Measurements from ENCODE around the gene MYCBP. TPM values are rescaled to one million over a fixed set of nuclear protein-coding genes. Genes with fewer than 3 reads are reported as not detected.

MYCBP gene
- total RNA-seq, 6 donors from 2014 or later, result 2.8 to 23.7 (median 12.9) TPM

GRCh38 chr1:38829368-38829767 is 43.8 kb downstream of the MYCBP start:
- no peaks in the 10 kb centered on the region for H3K9me3 ChIP-seq
- H3K36me3 ChIP-seq, result no peaks in the 10 kb centered on the region
- no peak overlapping the region for H3K4me3 ChIP-seq
- WGBS, 2 donors, result 30 to 42% methylated on average over 1 of the region's 1 CpG
- no peak overlapping the region for H3K27ac ChIP-seq
- no peak for DNase-seq
- no peak for ATAC-seq (ENCODE audit: low FRiP score in 2 of 2)
- TF ChIP-seq EP300 (IDR thresholded peaks at IDR 0.05) (no peak), POLR2AphosphoS5 (IDR thresholded peaks at IDR 0.05) (no peak), CTCF (IDR thresholded peaks at IDR 0.05) (no peak), POLR2A (IDR thresholded peaks at IDR 0.05) (no peak)
- no peaks in the 10 kb centered on the region for H3K27me3 ChIP-seq
- no peaks in the 10 kb centered on the region for H3K4me1 ChIP-seq

GRCh38 chr1:38827318-38827717 is 45.8 kb downstream of the MYCBP start:
- 64 to 80% methylated on average over 2 of the region's 2 CpGs for WGBS, 2 donors
- no peaks in the 10 kb centered on the region for H3K9me3 ChIP-seq
- ATAC-seq (ENCODE audit: low FRiP score in 2 of 2), result no peak

GRCh38 chr1:38826886-38827285 is 46.3 kb downstream of the MYCBP start:
- H3K4me3 ChIP-seq, result no peak overlapping the region
- H3K27ac ChIP-seq, result no peak overlapping the region
- H3K27me3 ChIP-seq, result no peaks in the 10 kb centered on the region
- no peaks in the 10 kb centered on the region for H3K9me3 ChIP-seq
- ATAC-seq (ENCODE audit: low FRiP score in 2 of 2) (no peak), DNase-seq (no peak)
- H3K4me1 ChIP-seq, result no peaks in the 10 kb centered on the region
- H3K36me3 ChIP-seq, result no peaks in the 10 kb centered on the region
- TF ChIP-seq EP300 (IDR thresholded peaks at IDR 0.05), result no peak
- no peak for TF ChIP-seq POLR2AphosphoS5 (IDR thresholded peaks at IDR 0.05)
- TF ChIP-seq POLR2A (IDR thresholded peaks at IDR 0.05), result no peak
- TF ChIP-seq CTCF (IDR thresholded peaks at IDR 0.05), result no peak

More at GRCh38 chr1:38827318-38827717, 45.8 kb downstream of the MYCBP start:
- H3K36me3 ChIP-seq, result no peaks in the 10 kb centered on the region
- no peak overlapping the region for H3K27ac ChIP-seq
- H3K27me3 ChIP-seq, result no peaks in the 10 kb centered on the region
- H3K4me1 ChIP-seq, result no peaks in the 10 kb centered on the region
- H3K4me3 ChIP-seq, result no peak overlapping the region
- DNase-seq, result no peak
- TF ChIP-seq CTCF (IDR thresholded peaks at IDR 0.05) (no peak), EP300 (IDR thresholded peaks at IDR 0.05) (no peak), POLR2A (IDR thresholded peaks at IDR 0.05) (no peak), POLR2AphosphoS5 (IDR thresholded peaks at IDR 0.05) (no peak)

GRCh38 chr1:38826262-38826661 is 46.9 kb downstream of the MYCBP start:
- Histone ChIP-seq H3K4me3 (no peak overlapping the region), H3K27ac (no peak overlapping the region), H3K27me3 (no peaks in the 10 kb centered on the region), H3K4me1 (no peaks in the 10 kb centered on the region), H3K9me3 (no peaks in the 10 kb centered on the region), H3K36me3 (no peaks in the 10 kb centered on the region)
- TF ChIP-seq POLR2AphosphoS5 (IDR thresholded peaks at IDR 0.05) (no peak), POLR2A (IDR thresholded peaks at IDR 0.05) (no peak), CTCF (IDR thresholded peaks at IDR 0.05) (no peak), EP300 (IDR thresholded peaks at IDR 0.05) (no peak)
- no peak for ATAC-seq (ENCODE audit: low FRiP score in 2 of 2)
- no peak for DNase-seq
- WGBS, 2 donors, result 72 to 74% methylated on average over 3 of the region's 3 CpGs

GRCh38 chr1:38820860-38821259 is 52.3 kb downstream of the MYCBP start:
- H3K9me3 ChIP-seq, result peaks cover 0 to 9% (median 0%) of the 10 kb centered on the region in 4 donors
- peaks cover 0 to 30% (median 16%) of the 10 kb centered on the region in 4 donors for H3K27me3 ChIP-seq
- TF ChIP-seq CTCF (IDR thresholded peaks at IDR 0.05), result no peak
- TF ChIP-seq EP300 (IDR thresholded peaks at IDR 0.05), result no peak
- TF ChIP-seq POLR2A (IDR thresholded peaks at IDR 0.05), result no peak
- no peak for TF ChIP-seq POLR2AphosphoS5 (IDR thresholded peaks at IDR 0.05)
- no peak overlapping the region for H3K4me3 ChIP-seq
- H3K27ac ChIP-seq, result no peak overlapping the region
- H3K4me1 ChIP-seq, result peaks cover 10 to 21% (median 16%) of the 10 kb centered on the region in 4 donors
- WGBS, 2 donors, result 50% methylated on average over 1 of the region's 1 CpG; no CpG with 5 or more reads in 1 of the 2 donors
- DNase-seq (no peak), ATAC-seq (ENCODE audit: low FRiP score in 2 of 2) (no peak)
- no peaks in the 10 kb centered on the region for H3K36me3 ChIP-seq
